Activated CD4-positive, alpha-beta T cell treated with anti-CD3 and anti-CD28 coated beads for 48 hours (primary cell): ENCODE results near the gene CHDH.

Experiments used
- DNase-seq: peaks from one replicate; pipeline ENCODE4 v3.0.0-alpha.2; 2020

The CHDH gene

DNA sequence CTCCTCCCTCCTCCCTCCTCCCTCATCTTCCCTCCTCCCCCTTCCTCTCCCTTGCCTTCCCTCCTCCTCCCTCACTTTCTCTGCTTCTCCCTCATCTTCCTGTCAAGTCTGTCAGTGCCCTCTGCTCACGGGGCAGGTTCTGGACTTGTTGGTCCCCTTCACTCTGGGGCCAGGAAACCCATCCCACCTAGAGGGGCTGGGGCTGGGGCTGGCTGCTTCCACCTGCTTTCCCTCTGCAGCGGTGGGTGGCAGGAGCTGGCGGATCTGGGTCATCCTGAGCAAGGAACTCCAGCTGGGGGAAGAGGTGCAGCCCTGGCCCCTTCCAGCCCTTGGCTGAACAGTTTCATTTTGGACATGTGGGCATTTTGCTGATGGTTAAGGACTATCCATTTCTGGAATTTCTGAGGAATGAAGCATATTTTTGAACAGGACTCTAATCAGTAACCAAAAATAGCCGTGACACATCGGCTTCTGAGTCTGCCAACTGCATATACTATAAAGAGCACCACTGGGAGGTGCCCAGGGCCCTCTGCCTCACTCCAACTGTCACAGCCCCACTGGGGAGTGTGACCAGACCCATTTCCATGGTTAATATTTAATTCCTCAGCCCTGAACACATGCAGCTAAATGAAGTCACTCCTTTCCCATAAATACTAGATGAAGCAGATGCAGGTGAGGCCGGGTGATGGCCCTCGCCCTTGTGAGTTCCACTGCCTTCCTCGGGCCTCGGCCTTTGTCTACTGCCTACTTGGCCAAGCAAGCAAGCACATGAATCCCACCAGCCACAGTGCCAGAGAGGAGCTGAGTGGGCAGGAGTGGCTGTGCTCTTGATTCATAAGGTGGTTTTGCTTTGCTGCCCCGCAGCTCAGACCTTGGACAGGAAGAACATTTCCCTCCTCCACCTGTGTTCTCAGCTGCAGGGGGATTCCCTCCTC, 39.8 kb downstream of the CHDH start:
- no peak for DNase-seq

DNA sequence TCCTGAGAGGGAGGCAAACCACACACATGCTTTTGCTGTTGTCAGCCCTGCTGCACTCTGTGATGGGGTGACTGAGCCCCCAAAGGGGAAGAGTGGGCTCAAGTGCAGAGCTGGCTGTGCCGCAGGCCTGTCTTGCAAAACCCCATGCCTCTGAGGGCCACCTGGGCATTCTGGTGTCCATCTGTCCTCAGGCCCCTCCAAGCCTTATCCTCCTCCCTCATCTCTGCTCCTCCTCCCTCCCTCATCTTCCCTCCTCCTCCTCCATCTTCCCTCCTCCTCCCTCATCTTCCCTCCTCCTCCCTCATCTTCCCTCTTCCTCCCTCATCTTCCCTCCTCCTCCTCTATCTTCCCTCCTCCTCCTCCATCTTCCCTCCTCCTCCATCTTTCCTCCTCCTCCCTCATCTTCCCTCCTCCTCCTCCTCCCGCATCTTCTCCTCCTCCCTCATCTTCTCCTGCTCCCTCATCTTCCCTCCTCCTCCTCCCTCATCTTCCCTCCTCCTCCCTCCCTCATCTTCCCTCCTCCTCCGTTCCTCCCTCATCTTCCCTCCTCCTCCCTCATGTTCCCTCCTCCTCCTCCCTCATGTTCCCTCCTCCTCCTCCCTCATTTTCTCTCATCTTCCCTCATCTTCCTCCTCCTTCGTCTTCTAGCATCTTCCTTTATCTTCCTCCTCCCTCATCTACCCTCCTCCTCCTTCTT, 40.6 kb downstream of the CHDH start:
- no peak for DNase-seq

DNA sequence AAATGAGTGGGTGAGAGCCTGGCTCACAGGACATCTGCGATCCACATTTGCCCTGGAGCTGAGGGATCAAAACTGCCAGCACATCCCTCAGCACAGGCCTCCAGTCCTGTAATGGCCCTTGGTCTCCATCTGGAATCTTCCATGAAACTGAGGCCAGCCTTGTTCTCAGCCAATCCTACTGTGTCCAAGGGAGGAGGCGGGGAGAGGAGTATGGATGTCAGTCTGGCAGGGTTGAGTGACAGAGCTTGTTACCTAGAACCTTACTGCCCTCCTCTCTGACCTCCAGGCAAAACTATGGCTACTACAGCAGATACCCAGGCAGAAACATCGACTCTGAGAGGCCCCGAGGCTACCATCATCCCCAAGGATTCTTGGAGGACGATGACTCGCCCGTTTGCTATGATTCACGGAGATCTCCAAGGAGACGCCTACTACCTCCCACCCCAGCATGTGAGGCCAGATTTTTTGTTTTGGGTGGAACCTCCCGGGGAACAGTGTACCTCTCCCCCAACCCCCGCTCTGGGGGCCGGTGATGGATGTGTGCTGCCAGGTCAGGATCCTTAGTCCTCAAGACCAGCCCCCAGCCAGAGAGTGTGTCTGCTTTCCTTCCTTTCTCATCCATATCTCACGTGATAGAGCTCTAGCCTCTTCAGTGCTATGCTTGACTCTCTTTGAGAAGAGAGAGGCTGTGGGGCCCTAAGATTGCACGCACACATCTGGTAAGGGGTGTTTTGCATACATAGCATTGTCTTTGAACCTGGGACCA, 41.3 kb downstream of the CHDH start:
- DNase-seq = no peak

DNA sequence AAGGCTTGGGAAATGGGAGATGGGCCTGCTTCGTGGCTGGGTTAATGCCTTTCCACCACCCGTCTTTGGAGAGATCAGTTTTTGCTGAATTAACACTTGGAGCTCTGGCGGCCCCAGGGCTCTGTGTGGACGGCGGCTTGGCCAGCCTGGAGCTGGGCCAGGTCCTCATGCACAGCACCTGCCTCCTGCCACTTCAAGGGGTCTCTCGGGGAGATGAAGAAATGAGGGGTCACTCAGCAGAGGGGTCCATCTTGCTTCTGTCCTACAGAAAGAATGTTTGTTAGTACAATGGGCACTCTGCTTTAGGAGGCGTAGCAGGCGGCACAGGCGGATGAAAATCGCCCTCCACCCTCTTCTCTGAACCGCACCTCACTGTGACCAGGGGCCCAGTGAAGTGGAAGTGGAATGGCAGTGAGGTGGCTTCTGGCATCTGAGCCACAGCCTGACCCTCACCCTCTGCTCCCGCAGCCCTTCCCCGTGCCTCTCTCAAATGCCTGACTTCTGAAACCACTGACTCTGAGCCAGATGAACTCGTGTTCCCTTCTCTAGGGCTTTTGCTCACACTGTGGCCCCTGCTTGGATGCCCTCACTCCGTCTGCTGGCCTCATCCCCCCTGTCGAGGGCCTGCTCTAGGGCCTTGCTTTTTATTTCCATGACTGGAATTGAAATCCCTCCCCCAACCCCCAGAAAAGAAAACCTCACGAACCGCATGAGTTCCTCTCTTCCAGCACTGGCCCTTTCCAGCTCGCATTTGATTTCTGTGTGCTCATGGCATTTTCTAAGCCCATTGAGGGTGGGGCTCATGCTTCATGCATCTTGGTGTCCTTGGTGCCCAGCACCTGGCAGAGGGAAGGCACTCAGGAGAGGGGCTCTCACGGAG, 42.2 kb downstream of the CHDH start:
- DNase-seq = no peak

DNA sequence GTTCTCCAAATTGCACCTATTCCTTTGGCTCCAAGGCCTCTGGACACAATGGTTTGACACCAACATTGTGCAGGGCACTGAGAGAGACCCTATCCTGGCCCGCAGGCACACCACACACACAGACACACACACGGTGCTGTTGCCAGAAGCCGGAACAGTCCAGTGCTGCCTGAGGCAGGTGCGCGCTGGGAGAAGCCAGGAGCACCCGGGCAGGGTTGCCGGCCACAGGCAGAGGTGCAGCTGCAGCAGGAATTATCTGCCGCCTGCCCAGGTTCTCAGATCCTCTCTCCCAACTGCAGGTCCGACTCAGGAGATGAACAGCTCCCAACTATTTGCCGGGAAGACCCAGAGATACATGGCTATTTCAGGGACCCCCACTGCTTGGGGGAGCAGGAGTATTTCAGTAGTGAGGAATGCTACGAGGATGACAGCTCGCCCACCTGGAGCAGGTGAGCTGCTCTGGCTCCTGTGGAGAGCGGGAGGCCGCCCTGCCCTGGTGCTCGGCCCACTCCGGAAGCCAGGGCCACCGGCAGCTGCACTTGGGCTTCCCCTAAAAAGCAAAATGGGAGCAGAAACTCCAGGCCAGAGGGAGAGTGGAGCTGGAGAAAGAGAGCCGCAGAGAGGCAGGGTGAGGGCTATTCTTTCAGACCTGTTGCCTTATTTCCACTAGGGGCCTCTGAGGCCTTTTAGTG, 42.9 kb downstream of the CHDH start:
- DNase-seq = no peak

DNA sequence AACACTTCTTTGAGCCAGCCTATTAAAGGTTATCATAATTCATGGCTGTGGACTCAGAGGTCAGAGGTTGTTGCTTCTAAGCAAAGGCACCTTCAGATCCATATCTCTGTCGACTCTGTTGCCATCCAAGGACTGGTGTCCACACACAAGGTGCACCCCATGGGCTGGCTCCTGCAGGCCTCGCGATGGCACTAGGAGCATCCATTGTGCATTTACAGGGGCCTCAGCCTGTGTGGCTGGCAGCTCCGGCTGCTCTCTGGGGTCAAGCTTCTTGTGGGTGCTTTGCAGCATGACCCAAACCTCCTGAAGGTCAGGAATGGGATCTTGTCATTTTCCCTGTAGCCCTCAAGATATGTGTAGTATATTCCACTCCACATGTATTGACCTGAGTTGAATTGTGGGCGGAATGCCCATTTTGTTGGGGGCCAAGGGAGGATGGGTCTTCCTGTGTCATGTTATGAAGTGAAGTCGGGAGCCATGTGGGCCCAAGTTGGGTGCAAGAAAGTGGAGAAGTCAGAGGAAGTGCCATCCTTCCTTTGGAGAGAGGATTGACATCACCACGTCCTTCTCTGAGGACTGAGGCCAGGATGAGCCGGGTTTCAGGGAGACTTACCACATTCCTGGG, 43.9 kb downstream of the CHDH start:
- DNase-seq = no peak

DNA sequence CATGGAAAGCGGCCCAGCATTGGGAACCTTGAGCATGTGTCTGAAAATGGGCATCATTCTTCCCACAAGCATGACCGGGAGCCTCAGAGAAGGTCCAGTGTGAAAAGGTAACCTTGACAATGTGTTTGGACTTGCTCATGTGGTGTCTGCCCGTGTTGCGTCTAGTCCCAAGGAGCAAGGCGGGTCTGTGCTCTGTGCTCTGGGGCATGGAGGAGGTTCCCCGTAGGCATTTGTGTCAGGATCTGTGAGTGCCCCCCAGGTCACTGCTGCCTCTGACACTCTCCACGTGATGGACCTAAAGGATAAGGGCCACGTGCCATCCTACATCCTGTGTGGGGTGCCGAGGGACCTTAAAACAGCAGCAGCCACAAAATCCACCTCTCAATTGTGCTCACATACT, 44.9 kb downstream of the CHDH start:
- no peak for DNase-seq

DNA sequence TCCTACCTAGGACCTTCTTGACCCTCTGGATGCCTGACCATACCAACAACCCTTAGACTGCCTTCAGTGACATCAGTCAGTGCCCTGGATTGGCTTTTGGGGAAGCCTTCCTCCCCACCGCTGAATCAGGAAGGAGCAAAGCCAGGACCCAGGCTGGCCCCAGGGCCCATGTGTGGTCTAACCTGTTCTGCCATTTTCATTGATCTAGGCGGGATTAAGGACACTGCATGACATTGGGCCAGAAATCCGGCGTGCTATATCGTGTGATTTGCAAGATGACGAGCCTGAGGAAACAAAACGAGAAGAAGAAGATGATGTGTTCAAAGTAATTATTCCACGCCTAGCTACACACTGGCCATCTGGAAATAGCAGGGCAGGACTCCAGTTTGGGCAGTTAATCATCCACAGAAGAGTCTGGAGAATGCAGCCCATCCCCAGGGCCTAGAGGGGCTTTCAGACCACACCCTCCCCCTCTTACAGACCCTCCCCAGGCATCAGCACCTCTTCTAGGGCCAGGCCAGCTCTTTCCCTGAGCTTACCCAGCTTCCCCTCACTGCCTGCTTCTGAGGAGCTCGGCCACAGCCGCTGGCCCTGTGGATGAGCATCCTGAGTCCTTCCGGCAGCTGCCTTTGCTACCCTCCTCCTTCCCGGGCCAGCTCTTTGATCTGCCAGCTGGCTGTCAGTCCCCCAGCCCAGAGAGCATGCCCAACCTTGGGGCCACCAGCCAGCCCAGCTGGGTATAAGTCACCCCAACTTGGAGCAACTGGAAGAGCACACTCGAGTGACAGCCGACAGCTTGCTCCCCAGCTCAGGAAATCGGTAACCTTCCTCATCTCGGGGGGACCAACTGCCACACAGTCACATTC, 45.9 kb downstream of the CHDH start:
- no peak for DNase-seq

DNA sequence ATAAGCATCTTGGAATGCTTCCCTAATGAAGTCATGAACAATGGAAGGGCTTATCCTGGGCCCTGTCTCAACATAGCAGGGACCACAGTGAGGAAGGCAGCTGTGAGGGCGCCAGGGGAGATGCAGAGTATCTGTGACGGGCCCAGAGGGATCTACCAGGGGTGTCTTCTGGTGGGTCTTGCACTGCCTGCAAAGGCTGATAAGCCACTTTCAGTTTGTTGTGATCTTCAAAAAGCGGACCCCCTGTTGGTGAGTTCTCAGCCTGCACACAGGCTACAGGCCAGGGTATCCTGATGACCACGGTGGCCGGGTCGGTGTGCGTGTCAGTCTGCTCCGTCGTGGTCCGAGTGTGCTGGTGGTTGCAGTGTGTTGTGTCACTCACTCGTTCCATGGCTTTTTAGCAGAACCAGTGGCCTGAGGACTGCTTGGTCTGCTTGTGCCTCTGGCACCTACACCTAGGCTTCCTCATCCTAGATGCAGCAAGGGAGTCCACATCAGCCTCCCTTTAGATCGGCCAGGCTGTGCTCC, 46.8 kb downstream of the CHDH start:
- no peak for DNase-seq

DNA sequence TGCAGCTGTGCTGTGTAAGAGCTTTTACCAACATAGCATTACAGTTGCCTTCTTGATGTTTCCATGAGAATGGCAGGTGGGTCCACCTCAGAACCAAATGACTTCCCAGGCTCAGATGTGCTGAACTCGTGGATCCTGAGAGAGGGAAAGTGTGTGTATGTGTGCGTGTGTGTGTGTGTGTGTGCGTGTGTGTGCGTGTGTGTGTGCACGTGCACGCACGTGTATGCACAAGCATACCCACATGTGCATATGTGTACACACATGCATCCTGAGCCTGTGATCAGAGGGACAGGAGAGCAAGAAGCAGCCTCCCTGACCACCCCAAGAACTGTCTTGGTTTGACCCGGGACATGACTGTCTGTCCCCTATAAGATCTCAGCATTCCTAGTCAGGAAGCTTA, 48.1 kb downstream of the CHDH start:
- no peak for DNase-seq

DNA sequence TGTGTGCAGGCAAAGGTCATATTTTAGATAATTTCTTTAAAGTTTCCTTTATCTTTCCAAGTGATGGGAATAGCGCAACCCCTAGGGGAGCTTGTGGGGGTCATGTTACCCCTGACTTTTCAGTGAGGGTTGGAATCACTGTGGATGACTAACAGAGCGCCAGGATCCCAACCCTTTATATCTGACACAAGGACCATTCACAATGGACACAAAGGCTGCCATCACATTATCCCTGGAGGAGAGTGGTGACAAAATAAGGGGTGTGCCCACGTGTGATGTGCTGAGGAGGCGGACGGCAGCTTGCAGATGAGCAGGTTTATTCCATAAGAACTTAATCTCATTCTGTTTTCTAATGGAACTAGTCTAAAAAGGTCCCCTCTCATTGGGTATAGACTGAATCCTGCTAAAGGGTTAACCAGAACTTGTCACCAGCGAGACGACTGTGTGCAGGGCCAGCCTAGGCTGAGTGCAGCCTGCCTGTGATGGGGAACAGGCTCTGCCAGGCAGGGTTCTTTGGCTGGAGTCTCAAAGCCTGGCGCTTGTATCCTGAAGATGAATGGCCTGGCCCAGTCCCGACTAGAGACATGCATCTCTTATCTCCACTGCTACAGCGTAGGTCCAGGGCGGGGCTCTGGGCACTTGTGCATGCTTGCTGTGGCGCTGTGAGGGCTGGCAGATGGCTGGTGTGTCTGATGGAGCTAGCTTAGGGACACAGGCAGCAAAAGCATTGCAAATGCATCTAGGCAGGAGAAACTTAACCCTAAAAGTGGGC, 50.2 kb downstream of the CHDH start:
- no peak for DNase-seq

DNA sequence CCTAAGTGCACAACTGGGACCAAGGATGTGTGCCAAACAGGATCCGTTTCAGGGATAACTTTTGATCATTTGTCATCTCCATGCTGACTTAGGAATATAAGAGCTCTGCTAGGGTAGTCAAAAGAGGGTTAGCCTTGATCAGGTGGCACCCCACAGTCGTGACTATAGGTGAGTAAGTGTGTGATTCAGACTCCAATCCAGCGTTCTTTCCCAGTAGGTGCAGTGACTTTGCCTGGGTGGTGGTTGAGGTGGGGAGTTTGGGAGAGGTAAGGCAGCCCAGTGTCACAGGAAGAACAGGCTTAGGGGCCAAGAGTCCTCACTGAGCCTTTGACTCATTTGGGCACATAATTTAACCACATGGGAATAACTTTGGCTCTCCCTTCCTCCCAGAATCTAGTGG, 51.0 kb downstream of the CHDH start:
- DNase-seq = no peak

DNA sequence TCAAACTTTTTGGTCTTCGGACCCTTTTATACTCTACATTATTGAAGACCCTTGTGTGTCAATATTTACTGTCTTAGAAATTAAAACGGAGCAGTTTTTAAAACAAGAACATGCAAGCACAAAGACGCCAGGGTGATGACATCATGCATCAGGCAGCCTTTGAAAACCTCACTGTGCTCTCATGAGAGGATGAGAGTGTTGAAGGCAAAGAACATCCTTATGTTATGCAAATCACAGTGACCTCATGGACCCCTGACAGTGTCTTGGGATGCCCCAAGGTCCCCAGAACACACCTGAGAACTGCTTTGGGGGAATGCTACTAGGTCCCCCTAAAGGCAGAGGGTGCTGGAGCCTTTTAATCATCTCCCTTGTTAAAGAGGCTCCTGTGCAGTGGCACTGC, 51.6 kb downstream of the CHDH start:
- DNase-seq = no peak

DNA sequence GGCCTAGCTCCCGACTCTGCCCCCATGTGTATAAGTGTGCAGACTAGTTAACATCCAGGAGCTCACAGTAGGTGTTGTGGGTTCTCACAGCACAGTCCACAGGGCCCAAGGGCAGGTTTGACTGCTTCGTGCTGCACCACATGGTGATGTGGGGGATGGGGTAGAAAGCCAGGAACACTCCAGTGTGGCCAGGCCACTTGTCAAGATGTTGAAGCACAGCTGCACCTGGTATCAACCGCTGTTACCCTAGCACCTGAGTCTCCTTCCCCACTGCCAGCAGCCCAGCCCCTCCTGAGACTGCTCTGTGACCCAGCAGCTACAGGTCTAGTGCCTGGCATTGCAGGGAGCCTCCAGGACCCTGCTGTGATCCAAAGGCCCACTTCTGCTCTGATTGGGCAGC, 53.4 kb downstream of the CHDH start:
- DNase-seq = no peak

DNA sequence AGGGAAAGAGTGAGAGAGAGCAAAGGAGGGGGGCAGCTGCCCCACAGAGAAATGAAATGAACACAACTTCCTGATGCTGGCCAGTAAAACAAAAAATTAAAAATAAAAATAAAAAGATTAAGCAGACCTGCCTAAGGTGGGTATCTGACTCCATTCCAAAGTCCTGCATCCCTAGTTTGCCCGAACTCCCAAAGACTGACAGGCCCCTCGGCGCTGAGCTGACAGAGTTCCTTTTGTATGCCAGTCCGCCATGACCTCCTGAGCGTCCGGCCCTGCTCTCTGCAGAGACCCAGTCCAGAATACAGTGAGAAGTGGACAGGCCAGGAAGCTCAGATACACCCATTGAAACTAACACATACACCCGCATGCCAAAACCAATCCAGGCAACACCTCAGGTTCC, 54.9 kb downstream of the CHDH start:
- no peak for DNase-seq

DNA sequence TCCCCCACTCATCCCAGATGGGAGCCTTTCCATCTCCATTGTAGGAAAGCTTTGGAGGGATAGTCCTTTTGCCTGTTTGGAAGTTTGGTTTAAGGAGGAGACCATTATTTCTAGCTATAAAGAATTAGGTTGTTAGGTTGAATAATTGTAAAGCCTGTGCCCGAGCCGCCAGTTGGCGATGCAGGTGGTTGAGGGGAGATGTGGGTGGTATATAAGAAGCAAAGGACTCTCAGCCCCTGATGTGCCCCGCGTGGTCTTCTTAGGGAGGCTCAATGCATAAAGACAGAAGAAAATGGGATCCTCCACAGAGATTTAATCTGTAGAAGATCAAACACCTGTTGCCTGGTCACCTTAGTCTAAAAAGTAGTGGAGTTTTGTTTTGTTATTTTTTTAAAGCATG, 55.7 kb downstream of the CHDH start:
- DNase-seq = no peak

DNA sequence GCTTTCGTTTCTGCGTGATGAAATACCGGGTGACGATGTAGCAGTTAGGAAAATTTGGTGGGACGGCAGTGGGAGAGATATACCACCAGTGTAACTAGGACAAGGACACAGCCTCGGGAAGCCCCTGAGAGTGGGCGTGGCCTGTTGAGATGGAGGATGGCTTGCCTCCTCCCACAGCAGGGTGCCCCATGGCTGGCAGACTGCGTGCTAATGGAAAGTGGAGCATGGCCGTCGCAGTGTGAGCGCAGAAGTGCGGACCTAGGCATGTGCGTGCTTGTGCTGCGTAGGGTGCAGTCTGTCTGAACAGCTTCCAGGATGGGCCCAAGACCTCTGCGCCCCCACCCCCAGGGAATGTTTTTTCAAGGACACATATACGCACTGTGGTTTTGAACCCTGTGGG, 56.8 kb downstream of the CHDH start:
- DNase-seq = no peak

DNA sequence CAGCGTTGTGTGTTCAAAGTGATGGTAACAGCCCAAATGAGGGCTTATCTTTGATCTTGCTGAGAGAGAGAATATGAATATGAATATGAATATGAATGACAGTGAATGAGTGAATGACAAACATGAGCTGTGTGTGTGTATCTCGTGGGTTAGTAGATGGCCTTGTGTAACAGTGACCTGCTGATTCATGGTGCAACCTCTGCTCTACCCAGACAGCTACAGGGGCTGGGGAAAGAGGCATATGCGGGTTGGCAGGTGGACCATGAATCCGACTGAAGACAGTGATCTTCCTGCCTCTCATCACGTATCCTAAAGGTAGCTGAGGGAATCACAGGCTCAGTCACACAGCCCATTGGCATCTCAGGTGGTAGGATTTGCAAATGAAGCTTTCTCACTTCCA, 58.2 kb downstream of the CHDH start:
- DNase-seq = no peak

DNA sequence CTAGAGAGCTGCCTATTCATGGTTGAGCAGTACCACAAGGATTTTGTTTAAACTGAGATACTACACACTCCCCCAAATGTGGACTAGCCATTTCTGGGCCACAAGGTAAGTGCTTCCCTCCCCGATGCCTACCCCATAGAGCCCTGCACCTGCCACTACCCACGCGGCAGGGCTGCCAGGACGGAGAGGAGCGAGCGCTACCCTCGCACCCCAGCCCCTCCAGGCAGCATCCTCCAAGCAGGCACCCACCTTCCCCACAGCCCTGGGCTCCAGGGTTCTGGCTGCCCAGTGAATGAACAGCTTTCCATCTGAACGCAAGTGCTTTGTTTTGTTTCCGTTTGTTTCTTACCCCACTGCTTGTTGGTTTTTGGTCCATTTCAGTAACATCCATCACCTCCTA, 59.2 kb downstream of the CHDH start:
- no peak for DNase-seq
